Osteoblast (primary cell): ENCODE data around the gene NEGR1. TPM values are rescaled to one million over a fixed set of nuclear protein-coding genes. Genes with fewer than 3 reads are reported as not detected.
A peak's percentile ranks its signal among the peaks of the same experiment; 100 is the strongest.

Experiments
- DNase-seq: peaks from one replicate; pipeline ENCODE4 v3.0.0; 2011; ENCODE audit warnings: low spot score, mixed read lengths; ENCODE audit not compliant: insufficient read length; ENCODE audit errors: missing footprints
- H2AFZ ChIP-seq: 2 replicates; pipeline ENCODE4 v1.6.0; 2011; ENCODE audit warnings: mild to moderate bottlenecking, low read length
- H3K27ac ChIP-seq: 2 replicates; pipeline ENCODE4 v1.5.1; 2011; ENCODE audit warnings: mild to moderate bottlenecking, low read depth, low read length, moderate library complexity
- H3K27me3 ChIP-seq: 2 replicates; pipeline ENCODE4 v1.6.0; 2012; ENCODE audit warnings: mild to moderate bottlenecking, control low read depth, inconsistent platforms, low read length, moderate library complexity; ENCODE audit not compliant: insufficient read depth
- H3K36me3 ChIP-seq: 2 replicates; pipeline ENCODE4 v1.5.1; 2011; ENCODE audit warnings: mild to moderate bottlenecking, low read length, control low read depth, moderate library complexity; ENCODE audit not compliant: insufficient read depth
- H3K4me1 ChIP-seq: 2 replicates; pipeline ENCODE4 v1.5.1; 2011; ENCODE audit warnings: mild to moderate bottlenecking, low read length, control low read depth, moderate library complexity; ENCODE audit not compliant: insufficient read depth
- H3K4me2 ChIP-seq: 2 replicates; pipeline ENCODE4 v1.6.0; 2011; ENCODE audit warnings: mild to moderate bottlenecking, low read length; ENCODE audit not compliant: insufficient read depth
- H3K4me3 ChIP-seq: fragments of 200-600 bp; sonication (generic); 3 replicates; pipeline ENCODE4 v1.5.1; 2012; ENCODE audit warnings: mild to moderate bottlenecking, low read length, inconsistent platforms; ENCODE audit not compliant: insufficient read depth
- H3K79me2 ChIP-seq: 2 replicates; pipeline ENCODE4 v1.6.0; 2012; ENCODE audit warnings: mild to moderate bottlenecking, low read length, control low read depth, inconsistent platforms; ENCODE audit not compliant: insufficient read depth
- H3K9me3 ChIP-seq: 2 replicates; pipeline ENCODE4 v1.5.1; 2011; ENCODE audit warnings: low read depth, low read length, control low read depth
- H4K20me1 ChIP-seq: 2 replicates; pipeline ENCODE4 v1.6.0; 2012; ENCODE audit warnings: mild to moderate bottlenecking, low read length, control low read depth; ENCODE audit not compliant: insufficient read depth
- CTCF ChIP-seq: IDR thresholded peaks from 2 replicates; pipeline ENCODE4 v1.5.1; 2011; ENCODE audit warnings: mild to moderate bottlenecking, low read depth, low read length, moderate library complexity; ENCODE audit errors: extremely low read depth
- total RNA-seq: library from RNA; depleted of rRNA; stranded (reverse); fragments of >200 nt; gene quantifications from 2 replicates; pipeline ENCODE4 v1.2.3, GENCODE V29; 2012

Gene NEGR1
- total RNA-seq, 1 donor = 18.1 TPM

GRCh38 chr1:71640998-71641397 lies 641.3 kb downstream of the NEGR1 start:
- Histone ChIP-seq H2AFZ (no peak overlapping the region), H3K4me2 (no peak overlapping the region), H3K27ac (no peak overlapping the region), H4K20me1 (no peaks in the 10 kb centered on the region), H3K36me3 (no peaks in the 10 kb centered on the region), H3K27me3 (no peaks in the 10 kb centered on the region), H3K4me1 (no peaks in the 10 kb centered on the region), H3K4me3 (no peak overlapping the region), H3K9me3 (no peaks in the 10 kb centered on the region), H3K79me2 (no peaks in the 10 kb centered on the region)
- TF ChIP-seq CTCF = no peak
- DNase-seq = no peak

GRCh38 chr1:71640116-71640515 lies 642.2 kb downstream of the NEGR1 start:
- H3K27me3 ChIP-seq = no peaks in the 10 kb centered on the region
- H3K27ac ChIP-seq = no peak overlapping the region
- no peaks in the 10 kb centered on the region for H3K79me2 ChIP-seq
- H3K4me1 ChIP-seq = no peaks in the 10 kb centered on the region
- no peak overlapping the region for H3K4me2 ChIP-seq
- H4K20me1 ChIP-seq = no peaks in the 10 kb centered on the region
- H3K9me3 ChIP-seq = no peaks in the 10 kb centered on the region
- peak overlapping the region; percentile 15 for H2AFZ ChIP-seq
- no peak overlapping the region for H3K4me3 ChIP-seq
- no peak for TF ChIP-seq CTCF
- no peaks in the 10 kb centered on the region for H3K36me3 ChIP-seq
- DNase-seq = no peak

- Histone ChIP-seq H2AFZ (no peak overlapping the region), H3K4me2 (no peak overlapping the region), H3K79me2 (no peaks in the 10 kb centered on the region), H3K36me3 (no peaks in the 10 kb centered on the region), H3K4me1 (no peaks in the 10 kb centered on the region), H3K4me3 (no peak overlapping the region), H3K9me3 (no peaks in the 10 kb centered on the region), H3K27ac (no peak overlapping the region), H4K20me1 (no peaks in the 10 kb centered on the region), H3K27me3 (no peaks in the 10 kb centered on the region)
- no peak for DNase-seq
- no peak for TF ChIP-seq CTCF
These were observed 644.1 kb downstream of the NEGR1 start for GRCh38 chr1:71638081-71638766.

GRCh38 chr1:71635568-71635967 lies 646.8 kb downstream of the NEGR1 start:
- Histone ChIP-seq H2AFZ (no peak overlapping the region), H3K4me2 (no peak overlapping the region), H4K20me1 (no peaks in the 10 kb centered on the region), H3K36me3 (no peaks in the 10 kb centered on the region), H3K27ac (no peak overlapping the region), H3K79me2 (no peaks in the 10 kb centered on the region), H3K9me3 (no peaks in the 10 kb centered on the region), H3K4me3 (no peak overlapping the region), H3K27me3 (no peaks in the 10 kb centered on the region), H3K4me1 (no peaks in the 10 kb centered on the region)
- DNase-seq = no peak
- TF ChIP-seq CTCF = no peak
